ENCODE measurements around the gene ANAPC5.

ANAPC5 gene

GRCh38 chr12:121366063-121366459 is 13.8 kb upstream of the ANAPC5 start:
- DNase-seq = peak; percentile 7

- DNase-seq = peak; percentile 23
These were observed 13.3 kb upstream of the ANAPC5 start for GRCh38 chr12:121365416-121366062.

GRCh38 chr12:121364683-121365121 is 12.5 kb upstream of the ANAPC5 start:
- DNase-seq = peak; percentile 34

- DNase-seq = no peak
These were observed 5.9 kb upstream of the ANAPC5 start for GRCh38 chr12:121358073-121358472.

- DNase-seq = no peak
These were observed 5.1 kb upstream of the ANAPC5 start for GRCh38 chr12:121357331-121357730.

GRCh38 chr12:121356657-121357056 is 4.4 kb upstream of the ANAPC5 start:
- no peak for DNase-seq

- no peak for DNase-seq
These were observed 3.6 kb upstream of the ANAPC5 start for GRCh38 chr12:121355818-121356217.

- no peak for DNase-seq
These were observed 439 bp upstream of the ANAPC5 start for GRCh38 chr12:121352682-121353018.

GRCh38 chr12:121346747-121347146 is 5.5 kb downstream of the ANAPC5 start:
- DNase-seq = no peak

- DNase-seq = no peak
These were observed 6.9 kb downstream of the ANAPC5 start for GRCh38 chr12:121345151-121345815.

- DNase-seq = no peak
These were observed 7.7 kb downstream of the ANAPC5 start for GRCh38 chr12:121344506-121344905.

GRCh38 chr12:121337416-121337815 is 14.8 kb downstream of the ANAPC5 start:
- DNase-seq = no peak

- DNase-seq = peak; percentile 64
These were observed 17.5 kb downstream of the ANAPC5 start for GRCh38 chr12:121334513-121335343.

GRCh38 chr12:121333747-121334146 is 18.5 kb downstream of the ANAPC5 start:
- DNase-seq = no peak

- DNase-seq = no peak
These were observed 21.0 kb downstream of the ANAPC5 start for GRCh38 chr12:121331248-121331647.

- DNase-seq = no peak
These were observed 21.5 kb downstream of the ANAPC5 start for GRCh38 chr12:121330692-121331091.

GRCh38 chr12:121330195-121330594 is 22.0 kb downstream of the ANAPC5 start:
- no peak for DNase-seq

GRCh38 chr12:121328620-121329019 is 23.6 kb downstream of the ANAPC5 start:
- DNase-seq = no peak

GRCh38 chr12:121326996-121327674 is 25.1 kb downstream of the ANAPC5 start:
- DNase-seq = no peak

- peak; percentile 46 for DNase-seq
These were observed 26.3 kb downstream of the ANAPC5 start for GRCh38 chr12:121325922-121326396.

- no peak for DNase-seq
These were observed 28.3 kb downstream of the ANAPC5 start for GRCh38 chr12:121323908-121324307.

- DNase-seq = no peak
These were observed 34.1 kb downstream of the ANAPC5 start for GRCh38 chr12:121318121-121318520.

- no peak for DNase-seq
These were observed 37.8 kb downstream of the ANAPC5 start for GRCh38 chr12:121314431-121314830.
